ENCODE measurements around the gene THEM4. TPM values are rescaled to one million over a fixed set of nuclear protein-coding genes. Genes with fewer than 3 reads are reported as not detected.

Gene THEM4
- total and polyA plus RNA-seq, 3 donors from 2014 or later = 33.5 to 42.0 (median 35.0) TPM

GRCh38 chr1:151825204-151825603 is 84.1 kb downstream of the THEM4 start:
- H3K27ac ChIP-seq = peak overlapping the region in 1 of 2 donors; percentile 72
- peak; percentile 87 for DNase-seq
- 6 to 11% methylated on average over 2 to 9 of the region's 9 CpGs for WGBS, 2 donors
- no peak overlapping the region for H3K4me3 ChIP-seq
- H3K27me3 ChIP-seq = no peaks in the 10 kb centered on the region
- TF ChIP-seq, protein P1, sequence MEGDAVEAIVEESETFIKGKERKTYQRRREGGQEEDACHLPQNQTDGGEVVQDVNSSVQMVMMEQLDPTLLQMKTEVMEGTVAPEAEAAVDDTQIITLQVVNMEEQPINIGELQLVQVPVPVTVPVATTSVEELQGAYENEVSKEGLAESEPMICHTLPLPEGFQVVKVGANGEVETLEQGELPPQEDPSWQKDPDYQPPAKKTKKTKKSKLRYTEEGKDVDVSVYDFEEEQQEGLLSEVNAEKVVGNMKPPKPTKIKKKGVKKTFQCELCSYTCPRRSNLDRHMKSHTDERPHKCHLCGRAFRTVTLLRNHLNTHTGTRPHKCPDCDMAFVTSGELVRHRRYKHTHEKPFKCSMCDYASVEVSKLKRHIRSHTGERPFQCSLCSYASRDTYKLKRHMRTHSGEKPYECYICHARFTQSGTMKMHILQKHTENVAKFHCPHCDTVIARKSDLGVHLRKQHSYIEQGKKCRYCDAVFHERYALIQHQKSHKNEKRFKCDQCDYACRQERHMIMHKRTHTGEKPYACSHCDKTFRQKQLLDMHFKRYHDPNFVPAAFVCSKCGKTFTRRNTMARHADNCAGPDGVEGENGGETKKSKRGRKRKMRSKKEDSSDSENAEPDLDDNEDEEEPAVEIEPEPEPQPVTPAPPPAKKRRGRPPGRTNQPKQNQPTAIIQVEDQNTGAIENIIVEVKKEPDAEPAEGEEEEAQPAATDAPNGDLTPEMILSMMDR (IDR thresholded peaks at IDR 0.05) = no peak
- TF ChIP-seq POLR2A (IDR thresholded peaks at IDR 0.05) = no peak
- intact Hi-C loops (cut with DNase I; ENCODE audit: low total_unique reads) = no loop called here
- H3K4me1 ChIP-seq = peaks cover 41% of the 10 kb centered on the region
- no peaks in the 10 kb centered on the region for H3K36me3 ChIP-seq (ENCODE audit: low read depth, missing control alignments)
- H3K9me3 ChIP-seq = no peaks in the 10 kb centered on the region

Small RNA genes lying within 50 kb of the gene (small RNA-seq; reads per million reads assigned to genes)
- 0 reads per million in 2 donors for gene RF00019

Other genes starting within 250 kb of the THEM4 start
- 1 to 10 TPM; 3.2 to 4.6 TPM for gene CELF3, start 192.7 kb downstream of the THEM4 start, total RNA-seq
- 2.6 TPM for gene CELF3, start 192.7 kb downstream of the THEM4 start, polyA plus RNA-seq (ENCODE audit: insufficient read depth, low read depth, low replicate concordance)
- gene RIIAD1, start 188.0 kb downstream of the THEM4 start, total RNA-seq = 10 to 100 TPM in 1 of 2 donors, 1 to 10 TPM in 1; 6.4 to 30.2 TPM
- gene RIIAD1, start 188.0 kb downstream of the THEM4 start, polyA plus RNA-seq (ENCODE audit: insufficient read depth, low read depth, low replicate concordance) = 20.5 TPM
- gene MRPL9, start 146.0 kb downstream of the THEM4 start, total RNA-seq = 10 to 100 TPM; 53.5 to 70.6 TPM
- 75.0 TPM for gene MRPL9, start 146.0 kb downstream of the THEM4 start, polyA plus RNA-seq (ENCODE audit: insufficient read depth, low read depth, low replicate concordance)
- 10 to 100 TPM; 26.3 to 31.5 TPM for gene TDRKH, start 119.0 kb downstream of the THEM4 start, total RNA-seq
- 50.9 TPM for gene TDRKH, start 119.0 kb downstream of the THEM4 start, polyA plus RNA-seq (ENCODE audit: insufficient read depth, low read depth, low replicate concordance)
- 1 to 10 TPM; 3.1 to 3.5 TPM for gene LINGO4, start 104.1 kb downstream of the THEM4 start, total RNA-seq
- 1.4 TPM for gene LINGO4, start 104.1 kb downstream of the THEM4 start, polyA plus RNA-seq (ENCODE audit: insufficient read depth, low read depth, low replicate concordance)
- 10 to 100 TPM; 55.4 to 70.4 TPM for gene RORC, start 77.7 kb downstream of the THEM4 start, total RNA-seq
- gene RORC, start 77.7 kb downstream of the THEM4 start, polyA plus RNA-seq (ENCODE audit: insufficient read depth, low read depth, low replicate concordance) = 30.9 TPM
- gene C2CD4D, start 69.7 kb downstream of the THEM4 start, total RNA-seq = 1 to 10 TPM; 1.4 to 2.0 TPM
- gene C2CD4D, start 69.7 kb downstream of the THEM4 start, polyA plus RNA-seq (ENCODE audit: insufficient read depth, low read depth, low replicate concordance) = 0.29 TPM
- gene THEM5, start 55.8 kb downstream of the THEM4 start, total RNA-seq = not detected
- gene THEM5, start 55.8 kb downstream of the THEM4 start, polyA plus RNA-seq (ENCODE audit: insufficient read depth, low read depth, low replicate concordance) = 0.57 TPM
- gene S100A10, start 84.3 kb upstream of the THEM4 start, total RNA-seq = 100 to 1,000 TPM in 1 of 2 donors, 10 to 100 TPM in 1; 92.4 to 110 TPM
- 364 TPM for gene S100A10, start 84.3 kb upstream of the THEM4 start, polyA plus RNA-seq (ENCODE audit: insufficient read depth, low read depth, low replicate concordance)
- gene S100A11, start 127.5 kb upstream of the THEM4 start, total RNA-seq = 10 to 100 TPM; 80.2 to 86.9 TPM
- gene S100A11, start 127.5 kb upstream of the THEM4 start, polyA plus RNA-seq (ENCODE audit: insufficient read depth, low read depth, low replicate concordance) = 275 TPM
- gene TCHHL1, start 179.6 kb upstream of the THEM4 start, total RNA-seq = under 1 TPM in 1 of 2 donors, not detected in 1; 0.12 TPM
- not detected for gene TCHHL1, start 179.6 kb upstream of the THEM4 start, polyA plus RNA-seq (ENCODE audit: insufficient read depth, low read depth, low replicate concordance)
- gene TCHH, start 205.9 kb upstream of the THEM4 start, total RNA-seq = 1 to 10 TPM; 2.2 to 2.9 TPM
- 0.53 TPM for gene TCHH, start 205.9 kb upstream of the THEM4 start, polyA plus RNA-seq (ENCODE audit: insufficient read depth, low read depth, low replicate concordance)
- gene RPTN, start 249.7 kb upstream of the THEM4 start, total RNA-seq = under 1 TPM in 1 of 2 donors, not detected in 1; 0.06 TPM
- not detected for gene RPTN, start 249.7 kb upstream of the THEM4 start, polyA plus RNA-seq (ENCODE audit: insufficient read depth, low read depth, low replicate concordance)

Measured in testis (tissue), 3 donors.